ENCODE results near the gene ZDHHC19.

The ZDHHC19 gene

GRCh38 chr3:196198771-196199753 lies 12.1 kb downstream of the ZDHHC19 start:
- TF ChIP-seq CTCF (IDR thresholded peaks at IDR 0.05; ENCODE audit: low read depth, low read length, missing control alignments) = no peak
- H3K4me3 ChIP-seq (replicated peaks; ENCODE audit: low read depth, low read length) = no peak overlapping the region
- DNase-seq (ENCODE audit: extremely low read depth, low read depth) = no peak

- no peak for TF ChIP-seq CTCF (IDR thresholded peaks at IDR 0.05; ENCODE audit: low read depth, low read length, missing control alignments)
- no peak for DNase-seq (ENCODE audit: extremely low read depth, low read depth)
- no peak overlapping the region for H3K4me3 ChIP-seq (replicated peaks; ENCODE audit: low read depth, low read length)
Observed at GRCh38 chr3:196198081-196198675, 13.0 kb downstream of the ZDHHC19 start.

- H3K4me3 ChIP-seq (replicated peaks; ENCODE audit: low read depth, low read length) = no peak overlapping the region
- no peak for TF ChIP-seq CTCF (IDR thresholded peaks at IDR 0.05; ENCODE audit: low read depth, low read length, missing control alignments)
- DNase-seq (ENCODE audit: extremely low read depth, low read depth) = no peak
Observed at GRCh38 chr3:196197524-196197923, 13.7 kb downstream of the ZDHHC19 start.

- TF ChIP-seq CTCF (IDR thresholded peaks at IDR 0.05; ENCODE audit: low read depth, low read length, missing control alignments) = no peak
- H3K4me3 ChIP-seq (replicated peaks; ENCODE audit: low read depth, low read length) = no peak overlapping the region
- no peak for DNase-seq (ENCODE audit: extremely low read depth, low read depth)
Observed at GRCh38 chr3:196195664-196196265, 15.4 kb downstream of the ZDHHC19 start.

GRCh38 chr3:196194542-196194915 lies 16.7 kb downstream of the ZDHHC19 start:
- TF ChIP-seq CTCF (IDR thresholded peaks at IDR 0.05; ENCODE audit: low read depth, low read length, missing control alignments) = no peak
- no peak for DNase-seq (ENCODE audit: extremely low read depth, low read depth)
- no peak overlapping the region for H3K4me3 ChIP-seq (replicated peaks; ENCODE audit: low read depth, low read length)

DNA sequence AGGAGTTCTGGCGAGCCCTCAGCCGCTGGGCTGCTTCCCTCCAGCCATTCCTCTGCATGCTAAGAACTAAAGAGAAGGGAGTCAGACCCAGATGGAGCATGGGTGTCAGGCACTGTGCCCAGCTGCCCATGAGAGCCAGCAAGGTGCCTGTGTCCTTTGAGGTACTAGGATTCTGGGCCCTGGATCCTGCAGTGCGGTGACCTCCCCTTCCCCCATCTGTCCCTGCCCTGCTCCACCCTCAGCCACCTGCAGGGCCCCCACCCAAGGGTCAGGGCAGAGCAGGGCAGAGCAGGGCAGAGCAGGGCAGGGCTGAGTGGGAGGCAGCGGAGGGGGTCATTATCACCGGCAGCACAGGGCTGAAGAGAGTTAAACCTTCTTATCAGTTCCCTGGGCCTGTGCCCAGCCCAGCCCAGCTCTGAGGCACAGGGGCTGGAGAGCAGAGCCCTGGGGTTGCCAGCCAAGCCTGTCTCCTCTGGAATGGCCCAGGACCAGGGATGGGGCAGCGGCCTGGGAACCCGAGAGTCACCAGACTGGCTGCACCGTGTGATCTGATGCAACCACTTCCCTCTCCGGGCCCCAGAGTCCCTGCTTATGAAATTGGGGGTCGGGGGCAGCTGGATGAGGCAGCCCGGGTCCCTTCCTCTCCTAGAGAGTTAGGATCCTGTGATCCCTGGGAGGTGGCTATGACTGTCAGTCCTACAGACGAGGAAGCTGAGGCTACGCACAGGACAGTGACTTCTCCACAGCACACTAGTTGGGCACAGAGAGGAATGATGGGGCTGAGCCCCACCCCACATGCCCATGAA lies 17.3 kb downstream of the ZDHHC19 start:
- no peak for DNase-seq (ENCODE audit: extremely low read depth, low read depth)
- H3K4me3 ChIP-seq (replicated peaks; ENCODE audit: low read depth, low read length) = no peak overlapping the region
- no peak for TF ChIP-seq CTCF (IDR thresholded peaks at IDR 0.05; ENCODE audit: low read depth, low read length, missing control alignments)

Data from HFF-Myc (cell line).